Activated T-cell treated with anti-CD3 and anti-CD28 coated beads, Interleukin-2, amount 50 U/mL, for 4 hours (primary cell): ENCODE data around the gene KLHDC10. TPM values are rescaled to one million over a fixed set of nuclear protein-coding genes. Genes with fewer than 3 reads are reported as not detected.
"Not testable (repeated sequence)": the region's sequence is repeated elsewhere in the genome, so short reads cannot be mapped to it uniquely, and the experiment has no call there.

Source experiments
- ATAC-seq, 2 donors: fragments of 200-7000 bp; cut with Tn5 transposase; one replicate each; pipeline ENCODE4 v1.10.0; 2021
- DNase-seq: peaks from one replicate; pipeline ENCODE4 v3.0.0-alpha.2; 2020
- H3K27me3 Mint-ChIP-seq: one replicate; pipeline ENCODE4 v1.8.0; 2021; ENCODE audit warnings: low read depth, mixed read lengths
- H3K36me3 Mint-ChIP-seq: one replicate; pipeline ENCODE4 v1.8.0; 2022; ENCODE audit warnings: mixed read lengths; ENCODE audit not compliant: insufficient read depth
- H3K4me1 Mint-ChIP-seq: one replicate; pipeline ENCODE4 v1.8.0; 2021; ENCODE audit warnings: low read depth, mixed read lengths
- H3K4me3 Mint-ChIP-seq: one replicate; pipeline ENCODE4 v1.8.0; 2021; ENCODE audit warnings: mild to moderate bottlenecking, moderate library complexity, mixed read lengths
- H3K9me3 Mint-ChIP-seq: one replicate; pipeline ENCODE4 v1.8.0; 2021; ENCODE audit warnings: mixed read lengths
- total RNA-seq, 3 donors: library from RNA; stranded (reverse); gene quantifications; one replicate each; pipeline ENCODE4 v1.2.1, GENCODE V29; 2021

Gene KLHDC10
- total RNA-seq, 3 donors from 2014 or later = 13.1 to 15.4 (median 14.9) TPM

- H3K27me3 Mint-ChIP-seq = no peaks in the 10 kb centered on the region
- no peak for ATAC-seq
- peaks cover 32% of the 10 kb centered on the region for H3K36me3 Mint-ChIP-seq
These were observed 66.3 kb downstream of the KLHDC10 start for GRCh38 chr7:130136579-130137167.

GRCh38 chr7:130137207-130137606 is 66.9 kb downstream of the KLHDC10 start:
- Mint-ChIP-seq H3K36me3 (peaks cover 26% of the 10 kb centered on the region), H3K4me3 (no peak overlapping the region), H3K4me1 (peaks cover 19% of the 10 kb centered on the region), H3K9me3 (no peaks in the 10 kb centered on the region), H3K27me3 (no peaks in the 10 kb centered on the region)
- ATAC-seq (no peak), DNase-seq (no peak)

More at GRCh38 chr7:130136579-130137167, 66.3 kb downstream of the KLHDC10 start:
- Mint-ChIP-seq H3K9me3 (no peaks in the 10 kb centered on the region), H3K4me3 (no peak overlapping the region), H3K4me1 (peaks cover 19% of the 10 kb centered on the region)
- no peak for DNase-seq

GRCh38 chr7:130139193-130139960 is 69.0 kb downstream of the KLHDC10 start:
- H3K9me3 Mint-ChIP-seq = no peaks in the 10 kb centered on the region
- DNase-seq (no peak), ATAC-seq (no peak)
- H3K27me3 Mint-ChIP-seq = no peaks in the 10 kb centered on the region
- peaks cover 19% of the 10 kb centered on the region for H3K4me1 Mint-ChIP-seq
- H3K4me3 Mint-ChIP-seq = no peak overlapping the region
- H3K36me3 Mint-ChIP-seq = peaks cover 19% of the 10 kb centered on the region

DNA sequence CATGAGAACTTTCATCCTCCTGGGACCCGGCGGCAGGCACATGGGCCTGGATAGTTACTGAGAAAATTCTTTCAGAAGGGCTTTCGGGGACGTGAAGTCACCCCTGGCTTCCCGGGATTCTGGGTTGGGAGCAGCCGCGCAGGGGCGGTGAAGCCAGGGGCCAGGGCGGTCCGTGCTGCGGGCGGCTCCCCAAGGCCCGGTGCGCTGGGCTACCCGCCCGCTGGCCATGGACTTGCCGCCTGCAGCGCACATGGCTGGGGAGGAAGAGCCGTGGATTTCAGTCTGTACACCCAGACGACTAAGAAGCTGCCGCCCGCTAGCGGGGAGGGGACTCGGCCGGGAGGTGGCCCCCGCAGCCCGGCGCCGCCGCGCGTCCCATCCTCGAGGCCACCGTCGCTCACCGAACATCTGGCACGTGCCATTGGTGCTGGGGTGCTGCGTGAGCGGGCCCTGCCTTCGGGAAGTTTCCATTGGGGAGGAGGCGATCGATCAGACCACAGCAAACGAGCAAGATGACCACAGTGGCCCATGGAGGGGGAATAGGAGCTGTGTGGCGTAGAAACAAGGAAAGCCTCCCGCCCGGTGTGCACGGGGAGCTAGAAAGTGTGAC is 70.3 kb downstream of the KLHDC10 start:
- Mint-ChIP-seq H3K9me3 (no peaks in the 10 kb centered on the region), H3K36me3 (peaks cover 15% of the 10 kb centered on the region), H3K27me3 (no peaks in the 10 kb centered on the region), H3K4me3 (peak overlapping the region; percentile 74), H3K4me1 (peaks cover 18% of the 10 kb centered on the region)
- DNase-seq = no peak
- no peak for ATAC-seq

GRCh38 chr7:130141161-130141883 is 71.0 kb downstream of the KLHDC10 start:
- DNase-seq (no peak), ATAC-seq (peak; percentile 75 to 78)
- peak overlapping the region; percentile 74 for H3K4me3 Mint-ChIP-seq

DNA sequence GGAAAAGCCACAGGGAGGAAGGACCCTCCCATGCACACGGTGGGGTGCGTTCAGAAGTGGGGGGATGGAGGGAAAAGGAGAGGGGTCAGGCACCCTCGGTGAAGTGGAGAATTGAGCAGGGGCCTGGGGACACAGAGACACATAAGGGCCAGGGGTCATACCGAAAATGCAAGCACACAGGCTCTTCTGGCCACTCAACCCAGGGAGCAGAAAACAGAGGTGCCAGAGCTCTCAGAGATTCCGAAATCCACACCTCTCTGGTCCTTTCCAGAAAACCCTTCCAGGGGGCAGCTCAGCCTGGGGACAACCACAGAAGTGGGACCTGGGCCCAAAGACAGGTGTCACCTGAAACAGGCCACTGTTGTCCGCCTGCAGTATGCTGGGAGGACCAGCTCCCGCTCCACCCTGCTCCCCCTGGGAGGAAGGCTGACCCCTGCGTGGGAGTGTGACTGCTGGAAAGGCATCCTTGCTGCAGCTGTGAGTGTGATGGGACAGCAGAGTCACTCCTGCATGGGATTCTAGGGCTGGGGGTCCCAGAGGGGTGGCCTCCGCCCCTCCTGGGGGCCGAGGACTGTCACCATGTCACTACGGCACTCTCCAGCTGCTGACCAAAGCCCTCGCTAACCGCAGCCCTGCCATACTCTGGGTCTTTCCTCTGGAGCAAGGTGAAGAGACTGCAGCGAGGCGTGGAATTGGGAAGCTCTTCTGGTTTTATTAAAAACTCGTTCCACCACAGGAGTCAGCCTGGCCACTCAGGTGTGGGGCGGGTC is 71.7 kb downstream of the KLHDC10 start:
- H3K9me3 Mint-ChIP-seq = no peaks in the 10 kb centered on the region
- H3K36me3 Mint-ChIP-seq = peaks cover 7% of the 10 kb centered on the region
- H3K27me3 Mint-ChIP-seq = no peaks in the 10 kb centered on the region

More at GRCh38 chr7:130141161-130141883, 71.0 kb downstream of the KLHDC10 start:
- H3K27me3 Mint-ChIP-seq = no peaks in the 10 kb centered on the region
- H3K36me3 Mint-ChIP-seq = peaks cover 8% of the 10 kb centered on the region
- peaks cover 13% of the 10 kb centered on the region for H3K4me1 Mint-ChIP-seq
- no peaks in the 10 kb centered on the region for H3K9me3 Mint-ChIP-seq

GRCh38 chr7:130142654-130143333 is 72.5 kb downstream of the KLHDC10 start:
- ATAC-seq (no peak), DNase-seq (no peak)
- Mint-ChIP-seq H3K4me1 (peaks cover 9% of the 10 kb centered on the region), H3K36me3 (peaks cover 4% of the 10 kb centered on the region), H3K9me3 (no peaks in the 10 kb centered on the region), H3K4me3 (peak overlapping the region; percentile 35), H3K27me3 (no peaks in the 10 kb centered on the region)

More for the DNA sequence above, 71.7 kb downstream of the KLHDC10 start:
- no peak for ATAC-seq
- Mint-ChIP-seq H3K4me3 (peak overlapping the region; percentile 74), H3K4me1 (peaks cover 9% of the 10 kb centered on the region)
- DNase-seq = no peak

- Mint-ChIP-seq H3K36me3 (peaks cover 2% of the 10 kb centered on the region), H3K4me1 (peaks cover 11% of the 10 kb centered on the region), H3K27me3 (no peaks in the 10 kb centered on the region), H3K4me3 (no peak overlapping the region), H3K9me3 (no peaks in the 10 kb centered on the region)
- no peak for ATAC-seq
- no peak for DNase-seq
These were observed 73.0 kb downstream of the KLHDC10 start for GRCh38 chr7:130143334-130143732.

DNA sequence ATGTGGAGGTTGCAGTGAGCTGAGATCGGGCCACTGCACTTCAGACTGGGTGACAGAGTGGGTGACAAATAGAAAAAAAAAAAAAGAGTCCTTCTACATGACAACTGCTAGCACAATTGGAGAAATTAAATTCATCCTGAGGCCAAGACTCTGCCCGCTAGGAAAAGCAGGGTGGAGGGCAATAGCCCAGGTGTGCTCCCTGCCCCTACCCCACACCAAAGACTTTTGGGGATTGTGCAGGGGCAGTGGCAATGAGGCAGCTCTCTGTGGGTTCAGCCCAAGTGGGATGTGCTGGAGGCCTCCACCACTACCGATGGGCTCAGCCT is 73.6 kb downstream of the KLHDC10 start:
- peaks cover 2% of the 10 kb centered on the region for H3K36me3 Mint-ChIP-seq
- no peak for ATAC-seq
- DNase-seq = no peak
- H3K27me3 Mint-ChIP-seq = no peaks in the 10 kb centered on the region
- no peaks in the 10 kb centered on the region for H3K9me3 Mint-ChIP-seq
- peaks cover 11% of the 10 kb centered on the region for H3K4me1 Mint-ChIP-seq
- H3K4me3 Mint-ChIP-seq = no peak overlapping the region

DNA sequence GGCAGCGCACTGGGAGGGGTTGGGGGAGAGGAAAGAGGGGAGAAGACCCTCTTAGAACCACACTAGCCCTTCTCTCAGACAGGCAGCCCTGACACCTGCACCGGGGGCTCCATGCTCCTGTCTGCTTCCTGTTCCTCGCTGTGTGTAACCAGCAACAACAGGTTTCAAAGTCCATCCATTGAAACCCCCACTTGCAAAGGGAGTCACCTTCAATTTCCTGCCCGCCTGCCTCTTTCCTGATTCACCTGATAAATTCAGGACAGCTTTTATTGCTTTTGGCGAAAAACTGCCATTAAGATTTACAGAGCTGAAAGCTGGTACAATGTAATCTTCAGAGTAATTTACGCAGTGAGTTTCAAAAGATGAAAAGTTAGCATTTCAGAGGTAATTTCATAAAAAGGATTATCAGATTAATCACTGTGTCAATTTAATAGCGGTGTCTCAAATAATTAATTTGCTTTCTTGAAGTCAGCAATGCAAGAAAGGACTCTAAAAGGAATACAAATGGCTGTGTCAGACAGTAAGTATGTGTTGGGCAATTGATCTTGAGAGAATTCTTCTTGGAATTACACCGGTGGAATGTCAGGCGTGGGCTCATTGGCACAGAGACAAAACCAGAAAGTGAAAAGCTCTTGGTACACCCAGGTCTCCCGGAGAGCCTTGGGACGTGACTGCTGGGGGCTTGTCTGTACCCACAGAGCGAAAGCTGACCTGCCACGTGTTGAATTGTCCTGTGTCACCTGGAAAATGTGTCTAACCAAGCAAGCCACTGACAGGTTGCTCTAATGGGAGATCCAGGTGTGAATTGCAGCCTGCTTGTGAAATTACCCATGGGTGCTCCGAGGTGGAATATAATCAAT is 74.2 kb downstream of the KLHDC10 start:
- Mint-ChIP-seq H3K27me3 (peaks cover 2% of the 10 kb centered on the region), H3K4me1 (peaks cover 11% of the 10 kb centered on the region), H3K9me3 (no peaks in the 10 kb centered on the region), H3K4me3 (no peak overlapping the region), H3K36me3 (no peaks in the 10 kb centered on the region)
- ATAC-seq = no peak
- DNase-seq = no peak

DNA sequence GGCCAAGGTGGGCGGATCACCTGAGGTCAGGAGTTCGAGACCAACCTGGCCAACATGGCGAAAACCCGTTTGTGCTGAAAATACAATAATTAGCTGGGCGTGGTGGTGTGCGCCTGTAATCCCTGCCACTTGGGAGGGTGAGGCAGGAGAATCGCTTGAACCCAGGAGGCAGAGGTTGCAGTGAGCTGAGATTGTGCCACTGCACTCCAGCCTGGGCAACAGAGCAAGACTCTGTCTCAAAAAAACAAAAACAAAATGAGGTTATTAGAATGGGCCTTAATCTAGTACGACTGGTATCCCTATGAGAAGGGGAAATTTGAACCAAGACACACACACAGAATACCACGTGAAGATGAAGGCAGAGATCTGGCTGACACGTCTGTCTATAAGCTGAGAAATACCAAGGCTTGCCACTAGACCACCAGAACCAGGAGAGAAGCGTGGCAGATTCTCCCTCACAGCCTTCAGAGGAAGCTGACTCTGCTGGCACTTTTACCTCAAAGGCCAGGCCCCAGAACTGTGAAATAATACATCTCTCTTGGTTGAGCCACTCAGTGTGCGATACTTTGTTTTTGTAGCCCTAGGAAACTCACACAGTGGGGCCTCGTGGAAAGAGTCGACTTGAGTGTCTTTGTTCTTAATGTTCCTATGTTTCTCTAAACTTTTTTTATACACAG is 75.2 kb downstream of the KLHDC10 start:
- Mint-ChIP-seq H3K4me3 (no peak overlapping the region), H3K9me3 (no peaks in the 10 kb centered on the region), H3K4me1 (peaks cover 11% of the 10 kb centered on the region), H3K36me3 (no peaks in the 10 kb centered on the region), H3K27me3 (peaks cover 7% of the 10 kb centered on the region)
- DNase-seq (no peak), ATAC-seq (no peak)

DNA sequence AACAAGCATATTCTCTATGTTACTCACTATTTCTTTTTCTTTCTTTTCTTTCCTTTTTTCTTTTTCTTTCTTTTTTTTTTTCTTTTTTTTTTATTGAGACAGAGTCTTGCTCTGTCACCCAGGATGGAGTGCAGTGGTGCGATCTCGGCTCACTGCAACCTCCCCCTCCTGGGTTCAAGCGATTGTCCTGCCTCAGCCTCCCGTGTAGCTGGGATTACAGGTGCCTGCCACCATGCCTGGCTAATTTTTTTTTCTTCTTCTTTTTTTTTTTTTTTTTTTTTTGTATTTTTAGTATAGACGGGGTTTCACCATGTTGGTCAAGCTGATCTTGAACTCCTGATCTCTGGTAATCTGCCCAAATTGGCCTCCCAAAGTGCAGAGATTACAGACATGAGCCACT is 75.8 kb downstream of the KLHDC10 start:
- ATAC-seq, H3K27me3 Mint-ChIP-seq, H3K4me3 Mint-ChIP-seq, H3K36me3 Mint-ChIP-seq, H3K4me1 Mint-ChIP-seq, H3K9me3 Mint-ChIP-seq, DNase-seq: not testable (repeated sequence)
